Loucy (cell line): ENCODE measurements around the gene FJX1.

Experiments
- H2AFZ ChIP-seq: fragments of 200-600 bp; sonication (generic); 2 replicates; pipeline ENCODE4 v1.6.0; 2016; ENCODE audit warnings: antibody characterized with exemption, mild to moderate bottlenecking, low read length, moderate library complexity
- H3F3A ChIP-seq: fragments of 200-600 bp; 2 replicates; pipeline ENCODE4 v1.6.0; 2016; ENCODE audit warnings: antibody characterized with exemption, low read depth, mild to moderate bottlenecking
- H3K27me3 ChIP-seq: fragments of 200-600 bp; sonication (generic); 2 replicates; pipeline ENCODE4 v1.6.1; 2014; ENCODE audit warnings: low read length, mild to moderate bottlenecking; ENCODE audit not compliant: insufficient read depth, poor library complexity, severe bottlenecking
- H3K36me3 ChIP-seq: fragments of 200-600 bp; sonication (generic); 2 replicates; pipeline ENCODE4 v1.6.1; 2016; ENCODE audit warnings: low read length; ENCODE audit not compliant: insufficient read depth
- H3K4me1 ChIP-seq: fragments of 200-600 bp; sonication (generic); 2 replicates; pipeline ENCODE4 v1.5.1; 2014; ENCODE audit warnings: low read length, mild to moderate bottlenecking; ENCODE audit not compliant: insufficient read depth, poor library complexity, severe bottlenecking
- H3K4me2 ChIP-seq: fragments of 200-600 bp; sonication (generic); 2 replicates; pipeline ENCODE4 v1.6.0; 2014; ENCODE audit warnings: antibody characterized with exemption, low read length, low read depth, mild to moderate bottlenecking; ENCODE audit not compliant: poor library complexity, severe bottlenecking
- H3K4me3 ChIP-seq: fragments of 200-600 bp; sonication (generic); 2 replicates; pipeline ENCODE4 v1.5.1; 2014; ENCODE audit warnings: low read length, mild to moderate bottlenecking, mixed read lengths; ENCODE audit not compliant: poor library complexity, severe bottlenecking
- H3K79me2 ChIP-seq: fragments of 200-600 bp; sonication (generic); 2 replicates; pipeline ENCODE4 v1.6.1; 2014; ENCODE audit warnings: low read length; ENCODE audit not compliant: insufficient read depth
- H3K9ac ChIP-seq: fragments of 200-600 bp; sonication (generic); 2 replicates; pipeline ENCODE4 v1.6.0; 2014; ENCODE audit warnings: mild to moderate bottlenecking, low read depth, low read length, moderate library complexity; ENCODE audit not compliant: poor library complexity, severe bottlenecking
- H3K9me2 ChIP-seq: fragments of 200-600 bp; sonication (generic); replicated peaks from 2 replicates; pipeline ENCODE4 v1.6.1; 2016; ENCODE audit warnings: low read depth, low read length, mixed read lengths
- H3K9me3 ChIP-seq: fragments of 200-600 bp; sonication (generic); 2 replicates; pipeline ENCODE4 v1.6.1; 2014; ENCODE audit warnings: mild to moderate bottlenecking, antibody characterized with exemption, low read length, low read depth; ENCODE audit not compliant: insufficient read depth
- H4K20me1 ChIP-seq: fragments of 200-600 bp; sonication (generic); 2 replicates; pipeline ENCODE4 v1.6.0; 2014; ENCODE audit warnings: antibody characterized with exemption, low read length, mild to moderate bottlenecking; ENCODE audit not compliant: insufficient read depth, poor library complexity, severe bottlenecking
- CTCF ChIP-seq: fragments of 200-600 bp; sonication (generic); conservative IDR thresholded peaks from 2 replicates; pipeline ENCODE4 v1.5.1; 2014; ENCODE audit warnings: mild to moderate bottlenecking, antibody characterized with exemption, low read length
- EZH2phosphoT487 ChIP-seq: fragments of 200-600 bp; IDR thresholded peaks from 2 replicates; pipeline ENCODE4 v1.6.1; 2018; ENCODE audit warnings: antibody characterized with exemption, mild to moderate bottlenecking, moderate library complexity, borderline replicate concordance

FJX1 gene

GRCh38 chr11:35617687-35618496 is at the start of gene FJX1:
Gene FJX1 (plus strand): TSS chr11:35618460. CDS start chr11:35618637, 177 bp downstream.
- TF ChIP-seq CTCF (no peak), EZH2phosphoT487 (no peak)
- 0 out of 2 replicates have a peak, but pooled peaks cover 2% of the 10 kb centered on the region for H3F3A ChIP-seq
- no peaks in the 10 kb centered on the region for H3K9me2 ChIP-seq
- H4K20me1 ChIP-seq = no peaks in the 10 kb centered on the region
- H3K4me1 ChIP-seq = peaks cover 13% of the 10 kb centered on the region
- H3K27me3 ChIP-seq = peaks cover 10% of the 10 kb centered on the region
- no peaks in the 10 kb centered on the region for H3K9me3 ChIP-seq
- peak within 1 kb of the TSS; percentile 60 for H3K4me3 ChIP-seq
- H3K9ac ChIP-seq = no peak within 1 kb of the TSS
- no peaks in the 10 kb centered on the region for H3K79me2 ChIP-seq
- no peak within 1 kb of the TSS for H2AFZ ChIP-seq
- H3K36me3 ChIP-seq = no peaks in the 10 kb centered on the region
- peak within 1 kb of the TSS; percentile 52 for H3K4me2 ChIP-seq

- Histone ChIP-seq H3F3A (no peaks in the 10 kb centered on the region), H3K4me3 (no peak overlapping the region), H3K4me2 (no peak overlapping the region), H3K79me2 (no peaks in the 10 kb centered on the region), H3K27me3 (no peaks in the 10 kb centered on the region), H3K9me2 (no peaks in the 10 kb centered on the region), H3K36me3 (no peaks in the 10 kb centered on the region), H3K4me1 (no peaks in the 10 kb centered on the region), H2AFZ (no peak overlapping the region), H3K9ac (no peak overlapping the region), H3K9me3 (no peaks in the 10 kb centered on the region), H4K20me1 (no peaks in the 10 kb centered on the region)
- no peak for TF ChIP-seq EZH2phosphoT487
- TF ChIP-seq CTCF = no peak
Measured at GRCh38 chr11:35571696-35572095, 46.6 kb upstream of the FJX1 start.

- Histone ChIP-seq H3K27me3 (no peaks in the 10 kb centered on the region), H3K36me3 (no peaks in the 10 kb centered on the region), H2AFZ (no peak overlapping the region), H3K9me2 (no peaks in the 10 kb centered on the region), H3K79me2 (no peaks in the 10 kb centered on the region), H4K20me1 (no peaks in the 10 kb centered on the region), H3K9ac (no peak overlapping the region), H3K4me3 (no peak overlapping the region), H3F3A (no peaks in the 10 kb centered on the region), H3K9me3 (no peaks in the 10 kb centered on the region), H3K4me2 (no peak overlapping the region), H3K4me1 (no peaks in the 10 kb centered on the region)
- no peak for TF ChIP-seq EZH2phosphoT487
- TF ChIP-seq CTCF = no peak
Measured at GRCh38 chr11:35579557-35580396, 38.5 kb upstream of the FJX1 start.
